GM12891 (cell line): Measurements from ENCODE around the gene ABHD17A.

Source experiments
- DNase-seq: peaks from one replicate; pipeline ENCODE4 v3.0.0; 2011; ENCODE audit warnings: low spot score; ENCODE audit not compliant: insufficient read length
- FAIRE-seq: peaks from 2 replicates; lab custom pipeline; 2011; peaks lifted over from hg19 to GRCh38; lab: Jason Lieb, UNC
- PAX5 ChIP-seq: IDR thresholded peaks from 2 replicates; pipeline ENCODE4 v1.6.1; 2011; ENCODE audit warnings: low read length, moderate library complexity, mild to moderate bottlenecking; ENCODE audit not compliant: insufficient read depth, severe bottlenecking
- POLR2A ChIP-seq: IDR thresholded peaks from 2 replicates; pipeline ENCODE4 v1.6.1; 2011; ENCODE audit warnings: low read depth, low read length, control low read depth
- POLR2AphosphoS5 ChIP-seq: IDR thresholded peaks from 2 replicates; pipeline ENCODE4 v1.6.1; 2011; ENCODE audit warnings: low read depth, low read length, control low read depth
- POU2F2 ChIP-seq: IDR thresholded peaks from 2 replicates; pipeline ENCODE4 v1.6.1; 2011; ENCODE audit warnings: low read depth, mild to moderate bottlenecking, control low read depth, low read length, moderate library complexity
- SPI1 ChIP-seq: IDR thresholded peaks from 2 replicates; pipeline ENCODE4 v1.6.1; 2011; ENCODE audit warnings: low read depth, low read length, control low read depth
- TAF1 ChIP-seq: IDR thresholded peaks from 2 replicates; pipeline ENCODE4 v1.6.1; 2011; ENCODE audit warnings: low read depth, low read length, control low read depth

The ABHD17A gene

DNA sequence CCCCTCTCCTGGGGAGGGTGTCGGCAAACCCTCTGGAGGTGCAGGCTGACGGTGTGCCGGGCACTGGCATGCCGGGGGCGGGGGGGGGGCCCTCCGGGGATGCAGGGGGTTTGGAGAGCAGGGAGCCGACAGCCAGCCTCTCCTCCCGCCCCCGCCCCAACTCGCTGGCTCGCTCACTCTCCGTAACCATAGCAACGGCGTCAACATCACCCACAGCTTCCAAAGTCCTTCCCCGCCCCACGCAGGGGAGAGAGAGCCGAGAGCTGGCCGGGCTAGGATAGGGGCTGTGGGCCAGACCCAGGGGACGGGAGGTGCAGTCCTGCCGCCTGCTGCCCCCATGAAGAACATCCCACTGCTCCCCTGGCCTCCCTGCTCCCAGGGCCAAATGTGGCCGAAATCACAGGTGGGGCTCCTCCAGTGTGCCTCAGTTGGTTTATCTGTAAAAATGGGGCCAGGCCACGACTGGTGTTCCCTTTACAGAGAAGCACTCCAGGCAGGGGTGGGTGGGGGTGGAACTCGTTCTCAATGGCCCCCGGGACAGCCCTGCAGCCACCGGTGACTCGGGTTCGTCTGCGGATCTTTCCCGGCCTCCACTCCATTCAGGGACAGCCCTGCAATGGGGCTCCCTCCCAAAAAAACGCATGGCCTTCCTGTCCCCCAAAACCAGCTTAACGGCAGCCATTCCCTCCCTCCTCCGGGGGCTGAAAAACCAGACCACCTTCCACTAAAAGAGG, 25.1 kb downstream of the ABHD17A start:
- FAIRE-seq (no peak), DNase-seq (no peak)
- no peak for TF ChIP-seq POLR2AphosphoS5

DNA sequence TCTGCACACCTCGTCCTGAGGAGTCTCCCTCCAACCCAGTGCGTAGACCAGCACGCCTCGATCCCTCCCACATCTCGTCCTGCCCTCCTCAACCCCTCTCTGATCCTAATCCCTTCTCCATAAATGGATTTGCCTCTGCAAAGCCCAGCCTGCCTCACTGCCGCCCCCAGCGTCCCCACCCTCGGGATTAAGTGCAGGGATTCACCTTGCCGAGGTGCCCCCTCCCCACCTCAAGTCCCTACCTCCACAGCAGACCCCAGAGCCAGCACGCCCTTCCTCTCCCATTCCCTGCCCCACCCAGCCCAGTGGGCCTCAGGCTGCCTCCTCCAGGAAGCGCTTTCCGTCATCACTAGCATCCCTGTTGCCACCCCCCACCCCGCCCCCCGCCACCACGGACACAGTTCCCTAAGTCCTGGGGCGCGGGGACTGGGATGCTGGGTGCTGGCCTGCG, 25.9 kb downstream of the ABHD17A start:
- TF ChIP-seq TAF1 (no peak), POU2F2 (no peak), POLR2AphosphoS5 (no peak), POLR2A (no peak), SPI1 (no peak), PAX5 (no peak)
- FAIRE-seq, result no peak
- no peak for DNase-seq

DNA sequence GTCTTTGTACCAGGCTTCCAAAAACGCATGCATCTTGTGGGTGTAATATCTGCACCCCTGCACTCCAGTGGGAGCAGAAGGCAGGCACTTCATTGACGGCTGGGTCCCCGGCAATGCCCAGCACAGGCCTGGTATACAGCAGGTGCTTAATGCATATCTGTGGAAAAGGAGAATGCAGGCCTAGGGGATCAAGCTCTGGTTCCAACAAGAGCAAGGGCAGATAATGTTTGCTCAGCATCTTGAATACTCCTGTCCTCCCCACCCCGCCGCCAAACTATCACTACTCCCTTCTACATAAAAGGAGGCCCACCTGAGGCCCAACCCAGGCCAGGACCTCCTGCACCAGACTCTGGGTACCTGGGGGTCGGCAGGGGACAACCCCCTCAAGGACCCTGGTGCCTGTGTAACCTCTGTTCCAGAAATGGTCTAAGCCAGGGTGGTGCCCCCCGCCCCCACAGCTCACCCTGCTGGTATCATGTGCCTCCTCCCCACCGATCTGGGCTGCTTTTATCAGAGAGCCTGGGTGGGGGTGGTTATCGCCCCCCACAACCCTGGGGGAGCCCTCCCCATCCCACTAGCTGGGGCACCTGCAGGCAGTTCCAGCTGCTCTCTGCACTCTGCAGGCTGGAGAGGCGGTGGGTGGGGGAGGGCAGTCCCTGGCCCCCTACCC, 26.7 kb downstream of the ABHD17A start:
- TF ChIP-seq SPI1 (no peak), TAF1 (no peak), POU2F2 (no peak), POLR2A (no peak), PAX5 (no peak), POLR2AphosphoS5 (no peak)
- DNase-seq (no peak), FAIRE-seq (no peak)

DNA sequence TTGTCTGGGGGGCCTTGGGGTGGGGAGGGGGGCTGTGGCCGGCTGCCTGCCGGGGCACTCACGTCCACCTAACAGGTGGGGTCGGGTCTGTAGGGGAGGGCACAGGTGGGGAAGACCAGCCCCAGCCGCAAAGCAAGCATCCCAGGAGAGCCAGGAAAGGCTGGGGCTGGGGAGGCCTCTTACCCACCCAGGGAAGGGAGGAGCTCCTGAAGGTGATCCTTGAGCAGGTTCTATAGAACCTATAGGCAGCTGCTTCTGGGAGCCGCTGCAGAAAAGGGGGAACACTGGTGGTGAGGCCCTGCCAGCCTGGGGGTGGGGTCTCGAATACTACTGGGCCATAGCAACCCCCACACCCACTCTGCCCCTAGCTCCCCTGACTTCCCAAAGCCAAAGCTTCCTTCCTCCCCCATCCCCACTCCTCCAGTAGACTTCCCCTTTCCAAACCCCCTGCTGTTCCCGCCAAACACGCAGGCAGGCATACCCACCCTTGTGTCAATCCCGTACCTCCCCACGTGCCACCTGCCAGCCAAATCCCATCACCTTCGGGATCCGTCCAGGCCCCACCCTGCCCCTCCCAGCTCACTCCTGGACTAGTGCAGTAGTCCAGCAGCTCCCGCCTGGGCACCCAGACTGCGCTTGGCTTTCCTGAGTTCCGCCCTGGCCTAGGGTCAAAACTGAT, 27.5 kb downstream of the ABHD17A start:
- DNase-seq (no peak), FAIRE-seq (no peak)
- TF ChIP-seq PAX5 (no peak), POLR2A (no peak), SPI1 (no peak), TAF1 (no peak), POU2F2 (no peak), POLR2AphosphoS5 (no peak)

DNA sequence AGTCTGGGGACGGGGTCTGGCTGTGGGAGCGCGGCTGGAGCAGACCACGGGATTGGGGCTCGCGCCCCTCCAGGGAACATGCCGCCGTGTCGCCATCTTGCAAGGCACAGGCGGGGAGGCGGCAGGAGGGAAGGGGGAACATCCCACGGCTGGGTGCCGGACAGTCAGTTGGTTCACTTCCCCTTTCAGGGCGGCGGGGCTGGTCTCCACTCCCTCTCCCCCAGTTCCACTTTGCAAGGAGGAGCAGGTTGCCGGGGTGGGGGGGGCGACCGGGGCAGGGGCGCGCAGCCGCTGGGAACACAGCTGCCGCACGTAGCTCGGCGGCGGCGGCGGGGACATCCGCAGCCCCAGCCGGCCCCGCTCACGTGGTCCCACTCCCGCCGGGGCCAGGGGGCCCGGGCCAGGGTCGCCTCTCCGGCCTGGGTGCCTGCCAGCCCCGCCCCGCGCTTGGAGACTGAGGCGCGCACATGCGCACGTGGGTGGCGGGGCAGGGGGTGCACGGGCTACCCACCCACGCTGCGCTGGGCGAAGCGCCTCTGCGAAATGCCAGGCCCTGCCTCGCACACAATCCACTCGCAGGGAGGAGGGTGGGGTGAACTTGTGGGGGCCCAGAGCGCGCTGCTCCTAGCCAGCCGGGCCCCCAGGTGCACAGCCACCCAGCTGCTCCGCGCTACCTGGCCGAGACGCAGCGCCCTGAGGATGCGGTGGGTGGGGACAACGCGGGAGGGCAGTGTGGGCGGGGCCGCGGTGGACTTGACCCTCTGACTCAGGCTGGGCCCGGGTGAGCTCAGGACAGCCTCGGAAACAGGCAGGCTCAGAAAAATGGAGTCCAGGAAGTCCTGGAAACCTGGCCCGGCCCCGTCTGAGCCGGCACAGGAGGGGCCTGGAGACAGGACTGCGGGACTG, 28.3 kb downstream of the ABHD17A start:
- peak; percentile 80 for DNase-seq
- TF ChIP-seq PAX5 (no peak), TAF1 (0 out of 2 replicates have a peak, but pooled peaks have one; percentile 20), POLR2AphosphoS5 (no peak), SPI1 (peak; percentile 92), POU2F2 (no peak), POLR2A (no peak)
- FAIRE-seq, result peak; percentile 87

DNA sequence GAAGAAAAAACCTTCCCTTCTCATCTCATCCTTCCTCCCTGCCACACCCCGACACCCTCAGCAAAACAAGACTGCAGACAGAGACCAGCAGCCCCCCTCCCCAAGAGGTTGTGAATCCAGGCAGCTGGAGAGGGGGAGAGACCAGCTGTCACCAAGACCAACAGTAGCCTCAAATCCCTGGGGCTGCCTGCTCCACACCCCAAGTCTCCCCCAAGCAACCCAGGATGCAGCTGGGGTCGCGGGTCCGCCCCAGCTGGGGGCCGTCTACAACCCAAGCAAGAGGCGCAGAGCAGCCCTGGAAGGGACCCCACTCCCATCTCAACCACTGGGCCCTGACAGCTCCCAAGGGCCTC, 29.0 kb downstream of the ABHD17A start:
- DNase-seq, result no peak
- FAIRE-seq, result no peak
- TF ChIP-seq SPI1 (no peak), TAF1 (no peak), POLR2AphosphoS5 (no peak), POU2F2 (no peak), PAX5 (no peak), POLR2A (no peak; the same call in 1 of the 2 replicates)

DNA sequence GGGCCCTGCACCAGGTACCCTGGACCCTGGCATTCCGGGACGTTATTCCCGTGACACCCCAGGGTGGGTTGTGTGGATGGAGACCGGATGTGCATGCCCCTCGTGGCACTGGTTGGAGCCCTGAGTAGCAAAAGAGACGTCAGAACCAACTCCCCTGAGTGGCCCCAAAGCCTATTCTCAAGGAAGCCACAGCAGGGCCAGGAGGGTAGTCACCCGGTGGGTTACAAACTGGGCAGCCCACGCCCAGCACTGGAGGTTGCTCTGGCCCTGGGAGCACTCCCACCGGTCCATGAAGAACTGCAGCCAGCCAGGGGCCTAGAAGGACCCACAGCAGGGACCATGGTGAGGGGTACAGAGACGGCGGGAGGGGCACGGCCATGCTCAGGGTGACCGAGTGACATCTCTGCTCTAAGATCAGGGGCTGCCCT, 29.5 kb downstream of the ABHD17A start:
- TF ChIP-seq SPI1, result no peak
- no peak for DNase-seq
- FAIRE-seq, result no peak

DNA sequence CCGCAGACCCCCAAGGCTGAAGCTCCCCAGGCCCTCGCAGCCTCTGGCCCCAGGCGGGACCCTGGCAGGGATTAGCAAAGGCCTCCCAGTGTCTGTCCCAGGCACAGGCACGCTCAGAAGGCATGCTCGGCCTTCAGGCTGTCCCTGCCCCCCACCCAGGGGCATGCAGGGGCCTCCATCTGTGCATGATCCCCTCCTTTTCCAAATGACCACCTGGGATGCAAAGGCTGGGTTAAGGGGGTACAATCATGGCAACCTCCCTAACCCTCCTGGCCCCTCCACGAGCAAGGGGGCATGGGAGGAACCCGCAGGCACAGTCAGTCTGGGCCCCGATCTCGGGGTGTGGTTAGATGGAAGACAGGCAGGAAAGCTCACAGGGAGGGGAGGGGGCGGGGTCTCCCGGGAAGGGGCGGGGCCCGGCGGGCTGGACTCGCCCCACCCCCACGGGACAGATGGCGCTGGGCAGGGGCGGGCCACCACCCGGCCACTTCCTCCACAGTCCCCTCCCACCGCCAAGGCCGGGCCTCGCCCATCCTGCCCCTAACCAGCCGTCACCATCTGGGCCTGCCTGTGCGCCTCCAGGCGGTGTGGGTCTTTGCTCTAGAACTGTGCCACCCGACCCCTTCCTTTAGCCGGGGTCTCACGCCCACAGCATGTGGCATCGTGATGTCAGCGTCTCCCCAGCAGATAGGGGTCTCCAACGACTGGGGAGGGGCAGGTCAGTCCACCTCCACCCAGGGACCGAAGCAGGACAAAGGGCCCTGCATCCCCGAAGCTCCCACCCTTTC, 30.1 kb downstream of the ABHD17A start:
- TF ChIP-seq SPI1, result peak; percentile 54
- TF ChIP-seq POU2F2, result no peak
- DNase-seq, result peak; percentile 78
- peak; percentile 95 for FAIRE-seq

DNA sequence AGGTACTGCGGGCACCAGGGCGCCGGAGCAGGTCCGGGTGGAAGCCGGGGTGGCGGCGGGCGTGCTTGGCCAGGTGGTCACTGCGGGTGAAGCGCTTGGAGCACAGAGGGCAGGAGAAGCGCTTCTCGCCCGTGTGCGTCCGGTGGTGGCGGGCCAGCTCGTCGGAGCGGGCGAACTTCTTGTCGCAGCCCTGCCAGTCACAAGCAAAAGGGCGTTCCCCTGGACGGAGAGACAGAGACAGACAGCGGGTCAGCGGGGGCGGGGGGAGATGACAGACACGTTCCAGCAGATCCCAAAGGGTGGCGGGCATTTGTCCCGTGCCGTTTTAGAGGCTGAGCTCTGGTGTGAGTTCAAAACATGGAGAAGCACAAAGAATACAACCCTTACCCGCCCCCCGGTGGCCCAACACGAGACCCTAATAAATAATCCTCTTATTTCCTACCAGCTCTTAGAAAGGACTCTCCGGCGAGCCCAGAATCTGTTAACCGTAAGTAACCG, 30.7 kb downstream of the ABHD17A start:
- TF ChIP-seq PAX5 (no peak), SPI1 (no peak), POU2F2 (no peak), POLR2AphosphoS5 (no peak), TAF1 (no peak), POLR2A (no peak)
- DNase-seq, result no peak
- no peak for FAIRE-seq
